Breast epithelium (tissue), 3 donors: Measurements from ENCODE around the gene OTOS.

Experiments used
- CTCF ChIP-seq, 3 donors: fragments of 450-650 bp; IDR thresholded peaks; one replicate each; pipeline ENCODE4 v1.5.1; 2016 to 2017; ENCODE audit warnings: antibody characterized with exemption in 3 of 3, mild to moderate bottlenecking in 3 of 3, moderate library complexity in 3 of 3
- POLR2A ChIP-seq: fragments of 450-650 bp; IDR thresholded peaks from one replicate; pipeline ENCODE4 v1.6.1; 2016; ENCODE audit warnings: antibody characterized with exemption, mild to moderate bottlenecking, moderate library complexity
- POLR2AphosphoS5 ChIP-seq, 3 donors: sonication (generic); formaldehyde crosslinking; IDR thresholded peaks; one replicate each; pipeline ENCODE4 v1.6.1; 2017; ENCODE audit warnings: antibody characterized with exemption in 3 of 3

GRCh38 chr2:240145461-240145860 lies 5.0 kb upstream of the OTOS start:
- TF ChIP-seq CTCF (IDR thresholded peaks at IDR 0.05) = no peak
- TF ChIP-seq POLR2A = no peak
- TF ChIP-seq POLR2AphosphoS5 (IDR thresholded peaks at IDR 0.05) = no peak
